ENCODE data around the gene STON2. TPM values are rescaled to one million over a fixed set of nuclear protein-coding genes. Genes with fewer than 3 reads are reported as not detected.

The STON2 gene
- total RNA-seq, 1 experiment from 2014 or later: 23.5 TPM

DNA sequence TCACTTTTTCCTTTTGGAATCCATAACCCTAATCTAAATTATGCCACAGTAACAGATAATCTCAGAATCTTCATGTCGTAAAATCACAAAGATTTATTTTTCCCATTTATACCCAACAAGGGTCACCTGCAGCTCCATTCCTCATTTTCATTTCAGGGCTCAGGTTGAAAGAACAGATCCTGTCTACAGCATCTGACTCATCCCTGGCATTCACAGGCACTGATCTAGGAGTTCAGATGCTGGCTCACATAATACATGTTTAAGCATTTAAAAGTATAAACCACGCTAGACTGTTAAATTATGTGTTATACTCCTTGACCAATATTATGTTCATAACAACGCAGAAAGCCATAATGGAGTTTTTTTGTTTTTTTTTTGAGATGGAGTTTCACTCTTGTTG is 58.3 kb downstream of the STON2 start:
- Mint-ChIP-seq H3K4me1 (ENCODE audit: insufficient read depth, unreplicated experiment) (peaks cover 5% of the 10 kb centered on the region), H3K9me3 (ENCODE audit: unreplicated experiment) (no peaks in the 10 kb centered on the region), H3K27me3 (ENCODE audit: insufficient read depth, unreplicated experiment) (no peaks in the 10 kb centered on the region), H3K27ac (ENCODE audit: low read depth, unreplicated experiment) (no peak overlapping the region), H3K36me3 (ENCODE audit: insufficient read depth, unreplicated experiment) (no peaks in the 10 kb centered on the region), H3K4me3 (ENCODE audit: unreplicated experiment) (no peak overlapping the region)
- ChIA-PET POLR2A (interaction anchor here (0.5 to 1.0 kb wide), 2 partner anchors 18 to 57 kb away, joined by 3 read pairs; no protein-coding TSS in a partner anchor), CTCF (interaction anchor here (1.6 kb wide), 1 partner anchor 111 kb away, joined by 3 read pairs; no protein-coding TSS in a partner anchor)
- TF ChIP-seq, protein P1, sequence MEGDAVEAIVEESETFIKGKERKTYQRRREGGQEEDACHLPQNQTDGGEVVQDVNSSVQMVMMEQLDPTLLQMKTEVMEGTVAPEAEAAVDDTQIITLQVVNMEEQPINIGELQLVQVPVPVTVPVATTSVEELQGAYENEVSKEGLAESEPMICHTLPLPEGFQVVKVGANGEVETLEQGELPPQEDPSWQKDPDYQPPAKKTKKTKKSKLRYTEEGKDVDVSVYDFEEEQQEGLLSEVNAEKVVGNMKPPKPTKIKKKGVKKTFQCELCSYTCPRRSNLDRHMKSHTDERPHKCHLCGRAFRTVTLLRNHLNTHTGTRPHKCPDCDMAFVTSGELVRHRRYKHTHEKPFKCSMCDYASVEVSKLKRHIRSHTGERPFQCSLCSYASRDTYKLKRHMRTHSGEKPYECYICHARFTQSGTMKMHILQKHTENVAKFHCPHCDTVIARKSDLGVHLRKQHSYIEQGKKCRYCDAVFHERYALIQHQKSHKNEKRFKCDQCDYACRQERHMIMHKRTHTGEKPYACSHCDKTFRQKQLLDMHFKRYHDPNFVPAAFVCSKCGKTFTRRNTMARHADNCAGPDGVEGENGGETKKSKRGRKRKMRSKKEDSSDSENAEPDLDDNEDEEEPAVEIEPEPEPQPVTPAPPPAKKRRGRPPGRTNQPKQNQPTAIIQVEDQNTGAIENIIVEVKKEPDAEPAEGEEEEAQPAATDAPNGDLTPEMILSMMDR (IDR thresholded peaks at IDR 0.05; ENCODE audit: unreplicated experiment): no peak
- no peak for DNase-seq (ENCODE audit: unreplicated experiment)
- BruUV-seq (replicated peaks): no TSS peak
- intact Hi-C loops (cut with micrococcal nuclease): no loop called here

- no peaks in the 10 kb centered on the region for H3K27me3 Mint-ChIP-seq (ENCODE audit: insufficient read depth, unreplicated experiment)
- peaks cover 5% of the 10 kb centered on the region for H3K4me1 Mint-ChIP-seq (ENCODE audit: insufficient read depth, unreplicated experiment)
- no peak for DNase-seq (ENCODE audit: unreplicated experiment)
- no peaks in the 10 kb centered on the region for H3K9me3 Mint-ChIP-seq (ENCODE audit: unreplicated experiment)
- H3K36me3 Mint-ChIP-seq (ENCODE audit: insufficient read depth, unreplicated experiment): no peaks in the 10 kb centered on the region
- no peak overlapping the region for H3K27ac Mint-ChIP-seq (ENCODE audit: low read depth, unreplicated experiment)
- ChIA-PET CTCF (interaction anchor here (1.6 kb wide), 1 partner anchor 111 kb away, joined by 3 read pairs; no protein-coding TSS in a partner anchor), POLR2A (interaction anchor here (0.5 to 1.0 kb wide), 2 partner anchors 17 to 57 kb away, joined by 3 read pairs; no protein-coding TSS in a partner anchor)
- no TSS peak for BruUV-seq (replicated peaks)
- no peak overlapping the region for H3K4me3 Mint-ChIP-seq (ENCODE audit: unreplicated experiment)
- intact Hi-C loops (cut with micrococcal nuclease): no loop called here
- TF ChIP-seq, protein P1 (IDR thresholded peaks at IDR 0.05; ENCODE audit: unreplicated experiment): no peak
Observed at GRCh38 chr14:81341370-81341769, 58.8 kb downstream of the STON2 start.

DNA sequence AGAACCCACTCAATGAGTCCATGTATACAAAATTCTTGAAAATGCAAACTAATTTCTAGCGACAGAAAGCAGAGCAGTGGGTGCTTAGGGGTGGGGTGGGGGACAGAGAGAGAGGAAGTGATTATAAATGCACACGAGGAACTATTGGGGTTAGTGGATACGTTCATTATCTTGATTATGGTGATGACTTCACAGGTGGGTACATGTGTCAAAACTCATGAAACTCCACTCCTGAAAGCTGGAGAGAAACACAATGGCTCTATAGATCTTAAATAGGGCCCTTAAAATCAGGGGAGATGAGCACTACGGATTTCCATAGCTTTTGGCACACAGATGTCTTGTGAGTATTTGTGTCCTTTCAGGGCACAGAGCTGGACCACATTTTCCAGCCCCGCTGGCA is 59.9 kb downstream of the STON2 start:
- BruUV-seq (replicated peaks): no TSS peak
- Mint-ChIP-seq H3K4me1 (ENCODE audit: insufficient read depth, unreplicated experiment) (peaks cover 5% of the 10 kb centered on the region), H3K4me3 (ENCODE audit: unreplicated experiment) (no peak overlapping the region), H3K36me3 (ENCODE audit: insufficient read depth, unreplicated experiment) (no peaks in the 10 kb centered on the region), H3K27ac (ENCODE audit: low read depth, unreplicated experiment) (no peak overlapping the region), H3K9me3 (ENCODE audit: unreplicated experiment) (no peaks in the 10 kb centered on the region), H3K27me3 (ENCODE audit: insufficient read depth, unreplicated experiment) (no peaks in the 10 kb centered on the region)
- CTCF ChIA-PET: interaction anchor here (1.1 kb wide), 1 partner anchor 9 kb away, joined by 4 read pairs; no protein-coding TSS in a partner anchor
- TF ChIP-seq, protein P1 (IDR thresholded peaks at IDR 0.05; ENCODE audit: unreplicated experiment): no peak
- no peak for DNase-seq (ENCODE audit: unreplicated experiment)
- intact Hi-C loops (cut with micrococcal nuclease): no loop called here
- POLR2A ChIA-PET: no interaction called here

- Mint-ChIP-seq H3K36me3 (ENCODE audit: insufficient read depth, unreplicated experiment) (no peaks in the 10 kb centered on the region), H3K27ac (ENCODE audit: low read depth, unreplicated experiment) (no peak overlapping the region), H3K27me3 (ENCODE audit: insufficient read depth, unreplicated experiment) (no peaks in the 10 kb centered on the region), H3K9me3 (ENCODE audit: unreplicated experiment) (no peaks in the 10 kb centered on the region), H3K4me1 (ENCODE audit: insufficient read depth, unreplicated experiment) (no peaks in the 10 kb centered on the region), H3K4me3 (ENCODE audit: unreplicated experiment) (no peak overlapping the region)
- TF ChIP-seq, protein P1 (IDR thresholded peaks at IDR 0.05; ENCODE audit: unreplicated experiment): no peak
- ChIA-PET POLR2A (no interaction called here), CTCF (no interaction called here)
- DNase-seq (ENCODE audit: unreplicated experiment): no peak
- BruUV-seq (replicated peaks): no TSS peak
- intact Hi-C loops (cut with micrococcal nuclease): no loop called here
Observed at GRCh38 chr14:81337073-81337472, 63.1 kb downstream of the STON2 start.
